Right renal cortex interstitium (tissue), 3 donors: ENCODE data around the gene KRAS. TPM values are rescaled to one million over a fixed set of nuclear protein-coding genes. Genes with fewer than 3 reads are reported as not detected.
"Not testable (repeated sequence)": the region's sequence is repeated elsewhere in the genome, so short reads cannot be mapped to it uniquely, and the experiment has no call there.

Experiments
- DNase-seq, 3 donors: peaks; one replicate each; pipeline ENCODE4 v3.0.0-alpha.2; 2013; ENCODE audit warnings: low read depth in 3 of 3, low spot score in 2 of 3
- polyA plus RNA-seq, 3 donors: library from polyadenylated mRNA; unstranded; fragments of 120-200 nt; gene quantifications; one replicate each; pipeline ENCODE4 v1.2.1, GENCODE V29; 2013; ENCODE audit not compliant: insufficient read length in 3 of 3

The KRAS gene
- polyA plus RNA-seq, result 10 to 100 TPM; 35.6 to 36.8 (median 36.0) TPM

- peak; percentile 84 to 95 (median 93) for DNase-seq
Measured at GRCh38 chr12:25250744-25251730, at the start of gene KRAS. Gene KRAS (minus strand): TSS chr12:25250929.

- no peak for DNase-seq
Measured at GRCh38 chr12:25296381-25296780, 45.7 kb upstream of the KRAS start.

GRCh38 chr12:25295361-25295760 is 44.6 kb upstream of the KRAS start:
- DNase-seq, result no peak

GRCh38 chr12:25293653-25294052 is 42.9 kb upstream of the KRAS start:
- no peak for DNase-seq

- DNase-seq, result not testable (repeated sequence)
Measured at GRCh38 chr12:25292810-25293221, 42.1 kb upstream of the KRAS start.

- DNase-seq, result no peak
Measured at GRCh38 chr12:25287610-25288009, 36.9 kb upstream of the KRAS start.

- DNase-seq, result no peak
Measured at GRCh38 chr12:25286837-25287236, 36.1 kb upstream of the KRAS start.

- DNase-seq, result no peak
Measured at GRCh38 chr12:25284024-25284423, 33.3 kb upstream of the KRAS start.

GRCh38 chr12:25283006-25283405 is 32.3 kb upstream of the KRAS start:
- no peak for DNase-seq

GRCh38 chr12:25280082-25280481 is 29.4 kb upstream of the KRAS start:
- no peak for DNase-seq

GRCh38 chr12:25278269-25278668 is 27.5 kb upstream of the KRAS start:
- DNase-seq, result no peak

GRCh38 chr12:25276199-25276937 is 25.6 kb upstream of the KRAS start:
- no peak for DNase-seq

GRCh38 chr12:25271486-25272098 is 20.9 kb upstream of the KRAS start:
- DNase-seq, result no peak

- DNase-seq, result no peak
Measured at GRCh38 chr12:25269701-25270100, 19.0 kb upstream of the KRAS start.

GRCh38 chr12:25266497-25266896 is 15.8 kb upstream of the KRAS start:
- DNase-seq, result no peak

GRCh38 chr12:25264862-25265261 is 14.1 kb upstream of the KRAS start:
- DNase-seq, result no peak

GRCh38 chr12:25264114-25264513 is 13.4 kb upstream of the KRAS start:
- DNase-seq, result no peak

- no peak for DNase-seq
Measured at GRCh38 chr12:25263594-25263993, 12.9 kb upstream of the KRAS start.

GRCh38 chr12:25262389-25263074 is 11.8 kb upstream of the KRAS start:
- DNase-seq, result no peak

- DNase-seq, result no peak
Measured at GRCh38 chr12:25257590-25258324, 7.0 kb upstream of the KRAS start.
